Hematopoietic multipotent progenitor cell treated with erythropoietin and hydrocortisone succinate and interleukin-3 and kit ligand, for 17 days (in vitro differentiated cells): ENCODE data around the gene FZD2.
"Not testable (repeated sequence)": the region's sequence is repeated elsewhere in the genome, so short reads cannot be mapped to it uniquely, and the experiment has no call there.

ENCODE experiments used
- DNase-seq: peaks from one replicate; pipeline ENCODE4 v3.0.0-alpha.2; 2015; ENCODE audit warnings: low spot score

The FZD2 gene

GRCh38 chr17:44556832-44557606 is at the start of gene FZD2:
Gene FZD2, plus strand, starts transcription at chr17:44557484. Its CDS starts 205 bp downstream, at chr17:44557689.
- no peak for DNase-seq

GRCh38 chr17:44511241-44512134 is 45.8 kb upstream of the FZD2 start:
- not testable (repeated sequence) for DNase-seq

GRCh38 chr17:44518032-44518431 is 39.3 kb upstream of the FZD2 start:
- no peak for DNase-seq

GRCh38 chr17:44522883-44523671 is 34.2 kb upstream of the FZD2 start:
- peak; percentile 60 for DNase-seq

- DNase-seq, result no peak
These were observed 33.7 kb upstream of the FZD2 start for GRCh38 chr17:44523672-44523972.

- DNase-seq, result no peak
These were observed 30.2 kb upstream of the FZD2 start for GRCh38 chr17:44527102-44527501.

- no peak for DNase-seq
These were observed 29.3 kb upstream of the FZD2 start for GRCh38 chr17:44527954-44528353.

- no peak for DNase-seq
These were observed 27.4 kb upstream of the FZD2 start for GRCh38 chr17:44529864-44530263.

GRCh38 chr17:44530896-44531418 is 26.3 kb upstream of the FZD2 start:
- DNase-seq, result no peak

GRCh38 chr17:44533533-44534246 is 23.6 kb upstream of the FZD2 start:
- peak; percentile 76 for DNase-seq

- no peak for DNase-seq
These were observed 21.0 kb upstream of the FZD2 start for GRCh38 chr17:44536090-44536953.

- DNase-seq, result not testable (repeated sequence)
These were observed 19.4 kb upstream of the FZD2 start for GRCh38 chr17:44537922-44538321.

GRCh38 chr17:44539673-44540072 is 17.6 kb upstream of the FZD2 start:
- no peak for DNase-seq

GRCh38 chr17:44540246-44541084 is 16.8 kb upstream of the FZD2 start:
- no peak for DNase-seq

GRCh38 chr17:44541884-44542581 is 15.3 kb upstream of the FZD2 start:
- DNase-seq, result no peak

GRCh38 chr17:44543213-44543904 is 13.9 kb upstream of the FZD2 start:
- no peak for DNase-seq

- no peak for DNase-seq
These were observed 13.3 kb upstream of the FZD2 start for GRCh38 chr17:44543905-44544523.
